HG03108 (cell line): ENCODE measurements around the gene BZW2.

ENCODE experiments used
- ATAC-seq: cut with Tn5 transposase; IDR thresholded peaks from one replicate; pipeline ENCODE4 v1.9.1; 2021; ENCODE audit warnings: moderate library complexity; ENCODE audit not compliant: unreplicated experiment

Gene BZW2

DNA sequence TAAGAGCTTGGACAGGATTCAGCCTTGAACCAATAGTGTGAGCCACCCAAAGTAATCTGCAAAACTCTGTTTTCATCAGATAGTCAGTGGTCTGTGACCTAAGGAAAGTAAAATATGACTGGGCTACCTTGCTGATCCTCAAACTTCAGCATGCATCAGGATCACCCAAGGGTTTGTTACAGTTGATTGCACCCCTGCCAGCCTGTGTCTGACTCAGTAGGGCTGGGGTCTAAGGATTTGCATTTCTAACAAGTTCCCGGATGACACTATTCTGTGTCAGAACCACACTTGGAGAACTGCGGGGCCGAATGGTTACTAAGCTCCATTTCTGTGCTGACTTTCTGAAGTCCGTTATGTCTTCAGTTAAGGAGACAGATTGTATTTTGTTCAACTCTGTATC is 66.9 kb downstream of the BZW2 start:
- ATAC-seq = no peak

DNA sequence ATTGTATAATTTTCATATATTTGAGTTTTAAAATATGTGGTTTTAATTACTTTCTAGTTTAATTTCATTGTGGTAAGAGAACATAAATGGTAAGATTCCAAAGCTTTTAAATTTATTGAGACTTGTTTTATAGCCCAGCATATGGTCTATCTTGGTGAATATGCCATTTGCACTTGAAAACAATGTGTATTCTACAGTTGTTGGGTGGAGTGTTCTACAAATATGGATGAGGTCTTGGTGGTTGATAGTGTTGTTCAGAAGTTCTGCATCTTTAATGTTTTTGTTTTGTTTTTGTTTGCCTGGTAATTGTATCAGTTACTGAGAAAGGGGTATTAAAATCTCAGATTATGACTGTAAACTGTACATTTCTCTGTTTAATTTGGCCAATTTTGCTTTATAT is 69.9 kb downstream of the BZW2 start:
- no peak for ATAC-seq

DNA sequence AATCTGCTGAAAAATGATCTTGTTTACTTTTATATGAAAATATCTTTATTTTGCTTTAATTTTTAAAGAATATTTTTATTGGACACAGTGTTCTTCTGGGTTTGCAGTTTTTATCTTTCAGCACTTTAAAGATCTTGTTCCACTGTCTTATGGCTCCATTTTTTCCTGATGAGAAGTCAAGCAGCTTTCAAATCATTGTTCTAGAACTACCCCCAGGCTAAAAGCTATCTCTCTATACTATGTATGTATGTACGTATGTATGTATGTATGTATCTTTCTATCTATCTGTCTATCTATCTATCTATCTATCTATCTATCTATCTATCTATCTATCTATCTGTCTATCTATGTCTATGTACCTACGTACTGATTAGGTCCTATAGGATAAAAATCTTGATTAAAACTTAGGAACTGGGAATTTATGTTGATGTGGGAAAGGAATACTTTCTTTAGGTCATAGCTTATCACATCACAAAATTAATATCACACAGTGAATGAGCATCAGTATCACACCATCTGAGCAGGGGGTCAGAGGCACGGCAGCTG is 72.2 kb downstream of the BZW2 start:
- ATAC-seq = no peak

DNA sequence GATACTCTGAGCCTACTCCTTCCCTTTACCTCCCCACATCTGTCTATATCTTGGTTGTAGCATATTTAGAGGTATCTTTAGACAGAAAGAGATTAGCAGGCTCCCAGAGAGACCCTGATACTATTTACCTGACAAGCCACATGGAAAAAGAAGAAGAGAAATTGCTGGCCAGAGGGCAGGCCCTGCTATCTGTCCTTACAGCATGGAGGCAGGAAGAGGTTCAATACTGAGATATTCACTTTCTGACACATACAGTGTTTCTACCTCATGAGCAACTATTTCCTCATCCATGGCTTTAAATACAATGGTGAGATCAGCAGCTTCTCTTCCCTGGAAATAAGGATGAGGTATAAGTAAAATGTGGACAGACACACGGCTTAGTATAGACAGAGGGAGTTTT is 73.7 kb downstream of the BZW2 start:
- ATAC-seq = no peak

DNA sequence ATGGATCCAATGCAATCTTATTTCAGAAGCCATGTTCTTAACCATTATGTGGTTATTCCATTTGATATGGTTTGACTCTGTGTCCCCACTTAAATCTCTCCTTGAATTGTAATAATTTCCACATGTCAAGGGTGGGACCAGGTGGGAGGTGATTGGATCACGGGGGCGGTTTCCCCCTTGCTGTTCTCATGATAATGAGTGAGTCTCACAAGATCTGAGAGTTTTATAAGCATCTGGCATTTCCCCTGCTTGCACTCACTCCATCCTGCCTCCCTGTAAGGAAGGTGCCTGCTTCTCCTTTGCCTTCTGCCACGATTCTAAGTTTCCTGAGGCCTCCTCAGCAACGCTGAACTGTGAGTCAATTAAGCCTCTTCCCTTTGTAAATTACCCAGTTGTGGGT is 75.6 kb downstream of the BZW2 start:
- no peak for ATAC-seq

DNA sequence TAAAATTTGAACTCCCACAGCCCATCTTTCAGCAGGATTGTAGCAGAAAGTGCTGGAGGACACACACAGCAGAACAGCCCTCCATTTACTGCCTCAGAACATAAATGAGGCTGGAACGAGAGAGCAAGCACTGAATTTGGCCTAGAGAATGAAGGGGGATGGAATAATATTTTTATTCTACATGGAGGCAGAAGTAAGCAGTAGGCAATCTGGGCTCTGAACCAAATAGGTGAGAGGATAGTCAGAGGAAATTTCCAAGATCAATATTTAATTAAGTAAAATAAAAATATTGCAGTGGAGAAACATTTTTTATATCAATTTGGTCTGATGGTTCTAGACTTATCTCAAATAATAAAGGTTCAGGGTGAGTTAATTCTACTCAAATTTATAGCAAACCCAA is 78.4 kb downstream of the BZW2 start:
- ATAC-seq = no peak

DNA sequence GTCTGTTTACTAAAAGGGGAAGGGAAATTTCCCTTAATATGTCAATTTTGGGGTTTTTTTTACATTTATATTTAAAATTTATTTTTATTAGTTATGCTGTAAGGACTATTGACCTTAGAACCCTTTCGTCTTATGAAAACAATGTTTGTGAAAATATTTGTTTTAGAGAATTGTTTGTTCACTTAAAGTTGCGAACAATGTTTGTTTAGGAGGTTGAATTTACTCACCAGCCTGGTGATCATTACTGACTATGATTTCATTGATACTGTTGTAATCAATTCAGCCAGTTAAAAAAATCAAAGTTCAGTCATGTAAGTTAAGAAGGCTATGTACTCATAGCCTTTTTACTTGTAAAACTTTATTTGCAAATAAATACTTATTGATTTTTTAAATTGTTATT is 80.2 kb downstream of the BZW2 start:
- ATAC-seq = no peak

DNA sequence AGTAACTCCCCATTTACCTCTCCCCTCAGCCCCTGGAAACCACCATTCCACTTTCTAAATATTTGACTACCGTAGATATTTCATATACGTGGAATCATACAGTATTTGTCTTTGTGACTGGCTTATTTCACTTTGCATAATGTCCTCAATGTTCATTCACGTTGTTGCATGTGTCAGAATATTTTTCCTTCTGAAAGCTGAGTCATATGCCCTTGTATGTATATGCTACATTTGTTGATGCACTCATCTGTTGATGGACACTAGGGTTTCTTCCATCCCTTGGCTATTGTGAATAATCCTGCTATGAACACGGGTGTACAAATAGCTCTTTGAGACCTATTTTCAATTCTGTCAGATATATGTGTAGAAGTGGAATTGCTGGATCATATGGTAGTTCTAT is 81.8 kb downstream of the BZW2 start:
- no peak for ATAC-seq

DNA sequence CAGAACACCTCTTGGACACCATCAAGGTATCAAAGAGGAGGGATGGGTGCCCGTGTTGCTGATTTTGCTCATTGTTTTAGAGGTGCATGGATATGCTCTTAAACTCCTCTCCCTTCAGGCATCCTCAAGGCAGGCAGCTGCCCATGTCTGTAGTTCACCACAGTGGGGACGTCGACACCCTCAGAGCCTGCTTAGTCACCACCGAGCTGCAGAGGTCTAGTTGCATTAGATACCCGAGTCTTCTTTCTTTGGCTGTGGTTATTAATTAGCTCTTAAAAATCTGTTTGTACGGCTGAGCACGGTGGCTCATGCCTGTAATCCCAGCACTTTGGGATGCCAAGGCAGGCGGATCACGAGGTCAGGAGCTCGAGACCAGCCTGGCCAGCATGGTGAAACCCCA is 82.8 kb downstream of the BZW2 start:
- no peak for ATAC-seq

DNA sequence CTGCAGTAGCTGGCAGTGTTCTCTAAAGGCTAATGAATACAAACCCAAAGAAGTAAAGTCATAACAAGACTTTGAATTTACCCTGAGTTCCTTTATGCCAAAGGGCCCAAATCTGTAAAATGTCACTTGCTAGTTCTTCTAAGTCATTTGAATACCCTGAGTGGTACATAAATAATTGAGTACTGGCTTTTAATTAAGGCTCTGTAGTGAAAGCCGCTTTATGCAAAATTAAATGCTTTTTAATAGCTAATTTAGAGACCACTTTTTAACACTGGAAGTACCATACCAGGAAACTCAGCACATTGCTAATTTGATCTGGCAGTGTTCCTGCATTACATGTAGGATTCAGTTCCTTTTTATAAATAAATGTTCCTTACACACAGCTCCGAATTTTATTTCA is 83.6 kb downstream of the BZW2 start:
- ATAC-seq = no peak

DNA sequence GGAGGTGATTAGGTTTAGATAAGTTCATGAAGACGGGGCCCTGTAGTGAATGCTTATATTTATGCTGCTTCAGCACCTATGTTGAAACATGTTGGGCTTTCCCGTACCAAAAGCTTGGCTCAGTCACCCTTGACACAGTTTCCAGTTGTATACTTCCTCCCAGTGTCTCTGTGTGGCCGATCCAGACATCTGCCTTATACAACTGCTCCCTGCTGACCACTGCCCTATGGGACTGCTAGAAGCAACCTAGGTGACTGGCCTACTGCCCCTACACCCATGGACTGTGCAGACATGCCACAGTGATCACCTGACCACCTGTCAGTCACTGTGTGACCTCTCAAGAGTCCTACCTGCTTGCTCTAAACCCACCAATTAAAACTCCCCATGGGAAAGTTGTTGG is 85.0 kb downstream of the BZW2 start:
- ATAC-seq = no peak

DNA sequence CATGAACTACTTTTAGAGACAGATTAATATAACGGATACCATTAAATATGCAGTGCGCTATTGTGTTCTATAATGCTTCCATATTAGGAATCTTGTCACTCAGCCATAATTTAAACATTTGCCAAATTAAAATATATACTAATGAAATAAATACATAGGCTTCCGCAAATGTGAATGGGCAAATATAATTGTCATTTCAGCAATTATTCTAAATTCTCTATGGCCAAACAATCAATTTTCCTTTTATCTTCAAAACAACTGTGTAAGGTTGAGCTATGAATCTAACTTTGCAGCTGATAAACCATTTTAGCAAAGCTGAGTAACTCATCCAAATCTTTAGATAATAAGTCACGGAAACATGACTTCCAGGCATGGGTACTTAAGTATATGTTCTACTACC is 86.8 kb downstream of the BZW2 start:
- no peak for ATAC-seq

DNA sequence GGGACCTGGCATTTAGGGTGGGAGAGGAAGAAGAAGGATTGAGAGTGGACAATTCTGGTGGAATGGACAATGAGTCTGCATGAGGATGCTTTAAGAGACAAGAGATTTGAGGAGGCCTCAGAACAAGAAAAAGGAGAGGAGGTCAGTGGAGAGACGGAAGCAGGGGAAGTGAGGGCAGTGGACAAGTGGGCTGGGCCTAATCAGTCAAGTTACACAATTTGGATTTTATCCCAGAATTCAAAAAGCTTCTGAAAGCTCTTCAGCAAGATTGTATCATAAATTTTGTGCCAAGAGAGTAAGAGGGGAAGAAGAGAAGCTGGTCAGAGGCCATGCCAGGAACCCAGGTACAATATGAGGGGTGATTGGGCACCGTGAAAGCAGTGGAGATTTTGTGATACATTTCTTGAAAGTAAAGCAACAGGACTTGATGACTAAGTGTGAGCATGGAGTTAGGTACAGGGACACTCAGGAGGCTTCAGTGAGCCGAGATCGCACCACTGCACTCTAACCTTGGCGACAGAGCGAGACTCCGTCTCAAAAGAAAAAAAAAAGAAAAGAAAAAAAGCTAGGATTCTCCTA is 88.3 kb downstream of the BZW2 start:
- ATAC-seq = no peak

DNA sequence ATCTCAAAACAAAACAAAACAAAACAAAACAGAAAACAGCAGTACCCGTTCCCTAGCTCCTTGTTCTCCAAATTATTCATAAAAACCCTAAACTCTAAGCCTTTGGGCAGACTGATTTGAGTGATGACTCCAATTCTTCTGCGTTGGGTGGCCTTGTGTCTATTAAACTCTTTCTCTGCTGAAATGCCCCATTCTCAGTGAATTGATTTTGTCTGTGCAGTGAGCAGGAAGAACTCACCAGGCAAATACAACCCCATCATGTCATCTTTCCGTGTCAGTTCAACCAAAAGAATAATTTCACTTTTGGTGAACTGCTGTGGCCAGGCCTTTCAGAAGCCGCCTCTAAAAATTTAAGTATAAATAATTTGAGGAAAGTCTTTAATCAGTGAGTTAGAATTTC is 89.0 kb downstream of the BZW2 start:
- no peak for ATAC-seq

DNA sequence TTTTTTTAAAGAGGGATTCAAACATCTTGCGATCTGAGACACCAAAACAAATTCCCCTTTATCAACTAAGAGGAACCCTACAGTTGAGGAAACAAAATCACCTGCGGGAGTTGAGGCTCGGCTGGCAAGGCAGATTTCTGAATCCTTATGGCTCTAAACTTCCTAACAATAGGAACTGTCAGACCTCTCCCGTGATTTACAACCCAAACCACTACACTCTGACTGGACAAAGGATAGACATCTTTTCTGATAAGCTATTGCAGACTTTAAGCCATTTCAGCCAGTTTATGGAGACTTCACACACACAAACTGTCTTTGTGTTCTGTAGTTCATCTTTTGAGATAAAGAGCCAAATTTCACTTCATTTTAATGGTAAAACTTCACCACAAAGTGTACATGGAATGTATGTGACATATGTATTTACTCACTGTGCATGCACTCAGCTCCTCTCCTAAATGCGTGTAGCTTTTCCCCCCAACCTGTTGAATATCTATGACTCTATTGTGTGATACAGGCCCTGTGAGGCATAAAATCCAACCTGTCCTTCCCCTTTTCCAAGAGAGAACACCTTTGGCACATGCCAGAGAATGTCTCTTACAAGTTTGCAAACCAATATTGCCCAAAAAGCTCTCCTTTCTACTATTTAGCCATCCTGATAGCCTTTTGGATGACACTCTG is 92.2 kb downstream of the BZW2 start:
- no peak for ATAC-seq

DNA sequence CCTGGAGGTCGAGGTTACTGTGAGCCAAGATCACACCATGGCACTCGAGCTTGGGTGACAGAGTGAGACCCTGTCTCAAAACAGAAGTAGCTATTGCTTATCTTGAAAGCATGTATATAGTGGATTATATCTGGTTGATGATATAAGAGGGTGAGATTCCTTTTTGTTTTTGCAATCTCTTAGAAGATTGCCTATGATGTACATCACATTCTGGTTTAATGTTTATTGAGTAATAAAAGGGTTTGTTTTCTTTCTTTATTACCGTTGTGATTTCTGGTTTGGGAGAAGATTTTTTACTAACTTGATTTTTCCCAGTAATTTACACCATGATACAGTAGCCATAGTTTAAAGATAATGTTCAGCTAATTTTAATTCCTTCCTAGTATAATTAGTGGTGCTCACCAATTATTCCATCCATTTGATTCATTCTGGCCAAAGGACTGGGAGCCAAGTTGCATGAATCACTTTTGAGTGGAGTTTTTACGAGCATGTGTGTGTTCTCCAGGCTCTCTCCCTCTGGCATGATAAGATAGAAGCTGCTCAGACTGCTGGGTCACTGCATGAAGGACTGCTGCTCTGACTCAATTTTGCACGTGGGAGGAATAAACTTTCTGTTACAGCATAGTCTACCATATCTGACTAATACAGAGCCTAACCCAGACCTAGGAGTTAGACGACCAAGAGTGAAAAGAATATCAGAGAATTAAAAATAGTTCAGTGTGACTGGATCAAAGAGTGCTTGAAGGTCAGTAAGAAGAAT is 94.1 kb downstream of the BZW2 start:
- no peak for ATAC-seq

DNA sequence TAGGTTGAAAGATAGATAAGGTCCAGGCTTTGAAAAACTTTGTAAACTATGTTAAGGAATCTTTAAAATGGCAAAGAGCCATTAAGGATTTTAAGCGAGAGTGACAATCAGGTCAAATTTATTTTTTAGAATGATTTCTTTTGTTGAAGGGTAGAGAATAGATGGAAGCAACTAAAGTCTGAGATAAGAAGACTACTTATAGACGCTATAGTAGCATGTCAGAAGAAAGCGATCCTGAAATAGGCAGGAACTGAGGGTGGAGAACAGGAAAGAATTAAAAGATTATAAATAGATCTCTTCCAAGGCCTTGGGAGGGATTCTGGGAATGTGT is 94.6 kb downstream of the BZW2 start:
- no peak for ATAC-seq

DNA sequence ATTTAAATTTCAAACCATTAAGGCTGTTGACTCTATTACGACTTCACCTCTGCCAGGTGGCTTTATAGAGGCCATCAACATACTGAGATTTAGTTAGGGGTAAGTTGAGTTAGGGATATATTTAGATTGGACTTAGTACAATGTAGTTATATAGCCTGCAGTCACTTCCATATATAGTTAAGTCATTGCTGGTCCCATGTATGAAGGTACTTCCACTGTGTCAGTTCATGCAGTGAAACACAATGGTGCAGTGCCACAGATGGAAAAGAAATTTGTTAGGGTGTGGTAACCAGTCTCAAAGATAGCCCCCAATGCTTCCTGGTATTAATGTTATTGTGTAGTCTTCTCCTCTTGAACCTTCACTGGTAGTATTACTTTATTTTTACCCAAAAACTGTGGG is 95.0 kb downstream of the BZW2 start:
- no peak for ATAC-seq

DNA sequence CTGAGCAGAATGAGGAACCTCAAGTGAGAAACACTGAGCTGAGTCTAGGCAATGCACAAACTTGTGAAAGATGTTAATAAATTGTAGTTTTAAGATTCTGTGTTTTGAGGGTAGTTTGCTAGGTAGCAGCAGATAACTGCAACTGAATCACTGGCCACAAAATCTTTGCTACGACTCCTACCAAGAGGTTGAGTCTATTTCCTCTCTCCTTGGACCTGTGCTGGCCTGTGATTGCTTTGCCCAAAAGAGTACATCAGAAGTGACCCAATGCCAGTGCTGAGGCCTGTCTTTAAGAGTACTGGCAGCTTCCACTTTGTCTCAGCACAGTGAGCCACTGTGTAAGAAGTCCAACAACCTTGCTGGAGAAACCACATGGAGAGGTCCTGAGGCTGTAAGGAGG is 95.7 kb downstream of the BZW2 start:
- no peak for ATAC-seq

DNA sequence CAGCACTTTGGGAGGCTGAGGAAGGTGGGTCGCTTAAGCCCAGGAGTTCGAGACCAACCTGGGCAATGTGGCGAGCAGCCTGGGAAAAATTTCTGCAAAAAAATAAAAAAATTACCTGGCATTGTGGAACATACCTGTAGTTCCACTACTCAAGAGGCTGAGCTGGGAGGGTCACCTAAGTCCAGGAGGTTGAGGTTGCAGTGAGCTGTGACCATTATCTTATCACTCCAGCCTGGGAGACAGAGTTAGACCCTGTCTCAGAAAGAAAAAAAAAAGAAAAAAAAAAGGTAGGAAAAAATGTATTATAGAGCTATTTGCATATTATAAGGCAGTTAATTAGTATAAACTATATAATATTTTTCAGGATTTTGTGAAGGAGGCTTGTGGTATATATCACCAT is 96.6 kb downstream of the BZW2 start:
- ATAC-seq = no peak

DNA sequence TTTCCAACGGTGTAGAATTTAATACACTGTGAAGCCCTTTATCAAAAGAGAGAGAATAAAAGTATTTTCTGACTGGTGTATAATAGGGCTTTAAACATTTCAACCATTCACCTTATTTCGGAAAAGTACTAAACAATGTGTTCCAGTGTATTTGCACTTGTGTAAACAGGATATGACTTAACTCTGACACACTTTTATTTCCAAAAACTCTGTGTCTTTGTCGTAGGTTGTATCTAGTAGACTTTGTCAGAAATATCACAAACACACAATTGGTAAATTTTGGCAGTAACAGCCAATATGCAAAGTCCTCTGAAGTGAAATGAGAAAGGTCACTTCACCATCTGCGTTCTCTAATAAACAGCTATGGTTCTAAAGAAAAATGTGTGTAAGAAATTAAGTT is 97.3 kb downstream of the BZW2 start:
- ATAC-seq = no peak

DNA sequence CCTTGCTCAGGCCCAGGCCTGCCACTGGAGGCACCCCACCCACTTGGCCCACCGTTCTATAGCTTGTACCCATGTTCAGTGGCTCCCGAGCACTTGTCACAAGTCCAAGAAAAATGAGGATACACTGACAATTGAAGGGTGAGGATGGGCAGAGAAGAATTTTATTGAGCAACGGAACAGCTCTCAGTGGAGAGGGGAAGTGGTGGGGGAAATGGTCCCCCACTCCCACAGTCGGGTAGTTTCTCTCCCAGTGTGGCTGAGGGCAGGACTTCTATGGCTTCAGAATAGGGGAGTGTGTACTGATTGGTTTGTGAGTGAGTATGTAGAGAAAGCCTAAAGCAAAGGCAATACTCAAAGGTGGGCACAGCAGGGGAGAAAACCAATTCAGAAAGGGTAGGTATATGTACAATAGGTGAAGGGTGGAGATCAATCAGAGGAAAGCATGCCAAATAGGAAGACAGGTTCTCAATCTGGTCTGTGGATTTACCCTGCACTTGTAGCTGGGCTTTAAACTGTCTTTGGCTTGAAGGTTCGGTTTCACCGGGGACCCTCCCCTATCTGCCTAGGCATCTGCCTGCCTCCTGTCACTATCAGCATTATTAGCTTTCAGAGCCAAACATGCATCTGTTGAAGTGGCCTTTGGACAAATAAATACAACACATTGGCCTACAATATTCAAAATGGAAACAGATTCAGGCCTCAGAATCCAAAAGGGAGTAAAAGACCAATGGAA is 98.7 kb downstream of the BZW2 start:
- ATAC-seq = no peak
